GM18858 (cell line): ENCODE measurements around the gene CADM4.
A peak's percentile ranks its signal among the peaks of the same experiment; 100 is the strongest.
"Not testable (repeated sequence)": the region's sequence is repeated elsewhere in the genome, so short reads cannot be mapped to it uniquely, and the experiment has no call there.

Experiments
- ATAC-seq: cut with Tn5 transposase; IDR thresholded peaks from one replicate; pipeline ENCODE4 v1.9.1; 2021; ENCODE audit not compliant: unreplicated experiment

CADM4 gene

GRCh38 chr19:43639519-43640423 is at the start of gene CADM4:
TSS of gene CADM4 (minus strand) at chr19:43639850. CDS start at chr19:43639790, 60 bp downstream.
- no peak for ATAC-seq

- no peak for ATAC-seq
These were observed 48.5 kb upstream of the CADM4 start for GRCh38 chr19:43688059-43688701.

GRCh38 chr19:43687660-43687997 is 48.0 kb upstream of the CADM4 start:
- ATAC-seq = no peak

- no peak for ATAC-seq
These were observed 44.7 kb upstream of the CADM4 start for GRCh38 chr19:43684326-43684725.

DNA sequence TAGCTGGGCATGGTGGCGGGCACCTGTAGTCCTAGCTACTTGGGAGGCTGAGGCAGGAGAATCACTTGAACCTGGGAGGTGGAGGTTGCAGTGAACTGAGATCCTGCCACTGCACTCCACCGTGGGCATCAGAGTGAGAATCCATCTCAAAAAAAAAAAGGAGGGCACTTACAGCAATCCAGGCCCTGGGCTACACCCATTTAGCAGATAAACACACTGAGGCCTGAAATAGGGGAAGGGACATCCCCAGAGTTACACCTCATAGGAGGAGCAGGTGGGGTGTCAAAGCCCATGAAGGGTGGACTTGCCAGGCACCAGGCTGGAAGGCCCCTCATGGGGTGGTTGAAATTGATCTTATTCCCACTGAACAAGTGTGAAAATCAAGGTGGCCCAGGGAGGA is 44.3 kb upstream of the CADM4 start:
- ATAC-seq = no peak

DNA sequence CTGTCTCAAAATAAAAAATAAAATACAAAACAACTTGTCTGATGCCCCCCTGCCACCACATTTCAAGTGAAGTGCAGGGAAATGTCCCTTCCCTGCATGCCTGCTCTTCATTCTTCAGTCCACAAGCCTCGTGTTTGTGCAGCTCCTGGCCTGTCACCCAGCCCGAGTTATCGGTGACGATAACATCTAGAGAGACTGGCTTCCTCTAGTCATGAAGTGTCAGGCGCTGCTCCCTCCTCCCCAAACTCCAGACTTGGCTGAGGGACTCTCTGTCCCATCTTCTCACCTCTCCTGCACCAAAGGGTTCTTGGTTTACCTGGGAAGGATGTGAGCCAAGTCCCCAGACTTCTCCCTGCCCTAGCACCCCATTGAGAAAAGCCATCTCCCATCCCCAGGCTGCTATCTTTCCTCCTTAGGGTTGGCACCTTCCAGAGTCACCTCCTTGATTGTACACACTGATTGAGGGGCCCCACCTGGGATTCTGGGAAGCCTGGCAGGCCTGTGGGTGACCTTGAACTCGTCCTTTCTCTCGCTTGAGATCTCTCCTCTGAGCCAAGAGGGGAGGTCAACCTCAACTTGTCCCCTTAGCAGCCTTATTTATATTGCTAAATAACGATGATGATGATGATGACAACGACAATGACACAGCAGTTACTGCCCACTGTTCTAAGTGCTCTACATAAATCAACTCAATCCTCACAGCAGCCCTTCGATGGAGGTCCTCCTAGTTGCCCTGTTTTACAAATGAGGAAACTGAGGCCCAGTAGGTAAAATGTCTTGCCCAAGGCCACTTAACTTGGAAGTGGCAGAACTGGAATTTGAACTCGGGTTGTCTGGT is 43.4 kb upstream of the CADM4 start:
- no peak for ATAC-seq

GRCh38 chr19:43682269-43682668 is 42.6 kb upstream of the CADM4 start:
- not testable (repeated sequence) for ATAC-seq

DNA sequence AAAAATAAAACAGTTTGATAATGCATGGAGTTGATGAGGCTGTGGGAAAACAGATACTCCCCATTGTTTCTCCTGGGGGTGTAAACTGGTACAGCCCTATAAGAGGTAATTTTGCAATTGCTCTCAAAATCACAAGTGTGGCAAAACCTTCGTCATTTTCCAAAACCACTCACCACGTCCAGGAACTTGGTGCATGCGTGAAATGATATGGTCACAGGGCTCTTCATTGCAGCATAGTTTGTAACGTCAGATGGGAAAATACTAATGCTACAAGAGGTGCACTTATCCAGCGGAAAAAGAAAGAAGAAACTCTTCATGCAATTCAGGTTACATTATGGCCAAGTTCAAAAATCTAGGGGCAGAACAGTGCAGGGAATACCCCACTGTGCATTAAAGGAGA is 42.2 kb upstream of the CADM4 start:
- ATAC-seq = no peak

- ATAC-seq = no peak
These were observed 39.0 kb upstream of the CADM4 start for GRCh38 chr19:43678512-43679261.

GRCh38 chr19:43675906-43676305 is 36.3 kb upstream of the CADM4 start:
- ATAC-seq = no peak

DNA sequence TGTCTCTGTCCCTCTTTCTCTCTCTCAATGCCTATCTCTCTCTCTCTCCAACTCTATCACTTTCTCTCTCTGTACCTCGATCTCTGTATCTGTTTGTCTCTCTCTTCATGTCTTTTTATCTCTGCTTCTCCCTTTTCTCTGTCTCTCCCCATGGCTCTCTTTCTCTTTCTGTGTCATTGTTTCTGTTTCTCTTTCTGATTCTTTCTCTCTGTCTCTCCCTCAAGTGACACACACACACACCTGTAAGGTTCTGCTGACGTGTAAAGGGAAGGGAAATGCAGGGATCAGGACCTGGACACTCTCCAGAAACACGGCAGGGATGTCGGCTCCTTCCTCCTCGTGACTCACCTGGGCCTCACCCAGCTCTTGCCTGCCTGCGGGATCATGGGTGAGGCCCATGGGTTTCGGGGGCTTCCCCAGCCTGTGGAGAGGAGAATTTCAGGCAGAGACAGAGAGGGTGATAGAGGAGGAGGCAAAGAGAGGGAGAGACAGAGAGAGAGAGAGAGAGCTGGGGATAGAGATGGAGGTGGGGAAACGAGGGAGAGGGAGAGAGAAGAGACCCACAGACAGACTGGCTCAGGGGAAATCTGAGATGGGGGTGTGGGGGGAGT is 35.7 kb upstream of the CADM4 start:
- ATAC-seq = no peak

DNA sequence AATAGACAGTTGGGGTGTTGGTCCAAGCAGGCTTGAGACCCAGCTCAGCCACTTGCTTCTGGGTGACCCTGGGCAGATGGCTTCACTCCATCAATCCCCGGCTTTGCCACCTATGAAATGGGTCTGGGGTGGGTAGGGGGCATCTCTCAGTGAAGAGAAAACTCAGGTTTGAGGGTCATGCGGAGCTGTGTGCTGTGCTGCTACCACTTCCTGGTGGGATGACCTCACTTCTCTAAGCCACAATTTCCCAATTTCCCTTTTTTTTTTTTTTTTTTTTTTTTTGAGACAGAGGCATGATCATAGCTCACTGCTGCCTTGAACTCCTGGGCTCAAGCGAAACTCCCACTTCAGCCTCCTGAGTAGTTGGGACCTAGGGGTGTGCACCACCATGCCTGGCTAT is 34.9 kb upstream of the CADM4 start:
- ATAC-seq = no peak

DNA sequence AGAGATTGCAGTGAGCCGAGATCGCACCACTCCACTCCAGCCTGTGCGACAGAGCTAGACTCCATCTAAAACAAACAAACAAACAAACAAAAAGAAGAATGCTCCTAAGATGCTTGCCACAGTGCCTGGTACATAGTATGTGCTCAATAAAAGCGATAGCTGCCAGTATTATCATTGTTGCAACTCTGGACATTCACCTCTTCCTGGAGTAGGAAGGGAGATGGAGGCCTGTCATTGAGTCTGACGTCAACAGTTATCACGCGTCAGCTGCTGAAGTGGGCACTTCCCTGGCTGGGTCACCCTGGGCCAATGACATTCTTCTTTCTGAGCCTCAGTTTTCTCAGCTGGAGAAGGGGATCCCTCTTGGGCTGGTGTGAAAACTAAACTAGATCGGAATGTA is 34.5 kb upstream of the CADM4 start:
- ATAC-seq = no peak

GRCh38 chr19:43673637-43674036 is 34.0 kb upstream of the CADM4 start:
- ATAC-seq = no peak

DNA sequence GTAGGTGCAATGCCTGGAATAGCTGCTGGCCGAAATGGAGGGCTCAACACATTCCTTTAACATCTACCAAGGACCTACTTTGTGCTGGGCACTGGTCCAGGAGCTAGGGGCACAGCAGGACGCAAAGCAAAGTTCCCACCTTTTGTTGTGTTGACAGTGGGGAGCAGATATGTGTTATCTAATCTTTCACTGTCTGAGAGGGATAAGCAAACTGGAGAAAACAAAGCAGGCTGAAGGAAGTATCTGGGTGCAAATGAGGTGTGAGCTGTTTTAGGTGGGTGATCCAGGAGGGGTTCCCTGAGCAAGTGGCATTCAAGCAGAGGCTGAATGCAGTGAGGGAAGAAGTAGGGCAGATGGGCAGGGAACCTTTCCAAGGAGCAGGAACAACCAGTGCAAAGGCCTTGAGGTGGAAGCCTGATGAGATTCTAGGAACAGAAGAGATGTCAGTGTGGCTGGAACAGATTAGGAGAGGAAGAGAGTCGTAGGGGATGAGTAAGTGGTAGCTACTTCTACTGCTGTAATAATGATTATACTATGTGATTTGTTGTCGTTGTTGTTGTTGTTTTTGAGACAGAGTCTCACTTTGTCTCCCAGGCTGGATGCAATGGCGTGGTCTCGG is 32.5 kb upstream of the CADM4 start:
- no peak for ATAC-seq

GRCh38 chr19:43668406-43669109 is 28.9 kb upstream of the CADM4 start:
- ATAC-seq = peak; percentile 73

DNA sequence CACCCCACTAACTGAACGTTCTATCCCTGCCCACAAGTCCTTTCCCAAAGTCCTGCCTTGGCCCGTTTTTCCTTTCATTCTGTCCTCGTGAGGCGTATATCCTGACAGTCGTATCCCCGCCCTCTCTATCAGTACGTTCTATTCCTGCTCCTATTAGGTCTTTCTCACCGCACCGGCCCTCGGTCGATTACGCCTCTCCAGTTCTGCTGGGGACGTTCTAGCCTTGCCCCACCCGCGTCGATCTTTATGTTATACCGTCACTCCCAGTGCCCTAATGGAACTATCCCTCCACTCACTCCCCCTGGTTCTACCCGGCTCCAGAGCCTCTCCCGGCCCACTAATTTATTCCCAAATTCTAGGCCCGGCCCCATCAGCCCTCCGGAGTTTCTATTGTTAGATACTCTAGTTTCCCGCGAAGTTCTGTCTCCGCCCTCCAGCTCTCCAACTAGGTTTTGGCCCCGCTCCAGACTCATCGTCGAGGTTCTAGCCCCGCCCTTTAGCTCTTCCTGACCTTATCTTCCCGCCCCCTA is 28.3 kb upstream of the CADM4 start:
- ATAC-seq = no peak

GRCh38 chr19:43667126-43667875 is 27.7 kb upstream of the CADM4 start:
- ATAC-seq = no peak
